K562 (cell line): ENCODE data around the gene GLT1D1. TPM values are rescaled to one million over a fixed set of nuclear protein-coding genes. Genes with fewer than 3 reads are reported as not detected.

ENCODE experiments used
- ILF3 ChIP-seq: fragments of 450-650 bp; IDR thresholded peaks from 2 replicates; pipeline ENCODE4 v1.6.1; 2018; ENCODE audit warnings: antibody characterized with exemption, mild to moderate bottlenecking, moderate library complexity, borderline replicate concordance
- NCOA6 ChIP-seq: fragments of 450-650 bp; IDR thresholded peaks from 2 replicates; pipeline ENCODE4 v1.6.1; 2017; ENCODE audit warnings: mild to moderate bottlenecking
- NR2F6 ChIP-seq: fragments of 450-650 bp; formaldehyde crosslinking; IDR thresholded peaks from 2 replicates; pipeline ENCODE4 v1.4.0; 2020; ENCODE audit warnings: mild to moderate bottlenecking
- SNIP1 ChIP-seq: fragments of 450-650 bp; IDR thresholded peaks from 2 replicates; pipeline ENCODE4 v1.7.1; 2017; ENCODE audit warnings: low read depth, mild to moderate bottlenecking
- ZNF551 ChIP-seq: fragments of 250-450 bp; sonication (Bioruptor Pico); IDR thresholded peaks from 2 replicates; pipeline ENCODE4 v1.5.0; 2021; ENCODE audit warnings: mild to moderate bottlenecking, moderate library complexity
- polyA plus RNA-seq, 8 experiments: library from polyadenylated mRNA; depleted of rRNA in 4 of 8; stranded (reverse) in 5 of 8; unstranded in 3 of 8; fragments of >200 nt; fragmentation: Nextera tagmentation in 2 of 8; fragmentation: Illumina TruSeq in 1 of 8; extraction: Ambion mirVana in 2 of 8; extraction: Trizol in 1 of 8; gene quantifications; 2 replicates each; pipeline versions ENCODE4 v1.2.1 to v1.2.3, GENCODE V29; 2011 to 2014; ENCODE audit warnings: inconsistent platforms in 1 of 8, missing spikeins in 1 of 8
- total RNA-seq, 7 experiments: library from RNA; depleted of rRNA in 6 of 7; stranded (reverse); fragments of >200 nt in 6 of 7; fragmentation: Illumina TruSeq in 2 of 7; extraction: Trizol in 2 of 7; gene quantifications; 2 replicates each; pipeline versions ENCODE4 v1.2.1 to v1.2.3, GENCODE V29; 2011 to 2021; ENCODE audit warnings: low replicate concordance in 1 of 7
- TF ChIP-seq, protein P1 (sequence below), 2 experiments: fragments of 450-650 bp; IDR thresholded peaks; 2 replicates each; pipeline ENCODE4 v1.6.1; 2018; ENCODE audit warnings: mild to moderate bottlenecking in 2 of 2, low read depth in 1 of 2; ENCODE audit not compliant: partially characterized antibody in 2 of 2
- TF ChIP-seq, protein P2 (sequence below): fragments of 250-450 bp; sonication (Bioruptor Pico); IDR thresholded peaks from 2 replicates; pipeline ENCODE4 v1.4.0; 2020; ENCODE audit warnings: mild to moderate bottlenecking, moderate library complexity, borderline replicate concordance

GLT1D1 gene
- total and polyA plus RNA-seq, 9 of the 15 experiments (the other 6 are each of a cell fraction or from before 2014, with no cell fraction given): 0.04 TPM; not detected in 8

DNA sequence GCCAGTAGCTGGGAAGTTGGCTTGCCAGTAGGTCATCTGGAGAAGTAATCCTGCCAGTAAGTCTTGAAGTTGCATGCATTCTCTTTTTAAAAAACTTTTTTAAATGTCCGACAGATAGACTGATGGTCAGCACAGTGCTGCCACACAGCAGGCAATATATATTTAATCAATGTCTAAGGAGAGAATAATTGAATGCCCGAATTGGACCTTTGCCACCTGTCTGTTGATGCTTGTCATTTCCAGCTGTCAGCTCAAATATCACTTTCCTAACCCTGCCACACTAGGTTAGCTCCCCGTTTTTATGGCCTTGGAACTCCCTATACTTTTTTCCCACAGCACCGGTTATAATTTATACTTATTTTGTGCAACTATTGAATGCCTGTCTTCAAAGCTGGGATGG, 27.4 kb upstream of the GLT1D1 start (continued):
- TF ChIP-seq, protein P1, sequence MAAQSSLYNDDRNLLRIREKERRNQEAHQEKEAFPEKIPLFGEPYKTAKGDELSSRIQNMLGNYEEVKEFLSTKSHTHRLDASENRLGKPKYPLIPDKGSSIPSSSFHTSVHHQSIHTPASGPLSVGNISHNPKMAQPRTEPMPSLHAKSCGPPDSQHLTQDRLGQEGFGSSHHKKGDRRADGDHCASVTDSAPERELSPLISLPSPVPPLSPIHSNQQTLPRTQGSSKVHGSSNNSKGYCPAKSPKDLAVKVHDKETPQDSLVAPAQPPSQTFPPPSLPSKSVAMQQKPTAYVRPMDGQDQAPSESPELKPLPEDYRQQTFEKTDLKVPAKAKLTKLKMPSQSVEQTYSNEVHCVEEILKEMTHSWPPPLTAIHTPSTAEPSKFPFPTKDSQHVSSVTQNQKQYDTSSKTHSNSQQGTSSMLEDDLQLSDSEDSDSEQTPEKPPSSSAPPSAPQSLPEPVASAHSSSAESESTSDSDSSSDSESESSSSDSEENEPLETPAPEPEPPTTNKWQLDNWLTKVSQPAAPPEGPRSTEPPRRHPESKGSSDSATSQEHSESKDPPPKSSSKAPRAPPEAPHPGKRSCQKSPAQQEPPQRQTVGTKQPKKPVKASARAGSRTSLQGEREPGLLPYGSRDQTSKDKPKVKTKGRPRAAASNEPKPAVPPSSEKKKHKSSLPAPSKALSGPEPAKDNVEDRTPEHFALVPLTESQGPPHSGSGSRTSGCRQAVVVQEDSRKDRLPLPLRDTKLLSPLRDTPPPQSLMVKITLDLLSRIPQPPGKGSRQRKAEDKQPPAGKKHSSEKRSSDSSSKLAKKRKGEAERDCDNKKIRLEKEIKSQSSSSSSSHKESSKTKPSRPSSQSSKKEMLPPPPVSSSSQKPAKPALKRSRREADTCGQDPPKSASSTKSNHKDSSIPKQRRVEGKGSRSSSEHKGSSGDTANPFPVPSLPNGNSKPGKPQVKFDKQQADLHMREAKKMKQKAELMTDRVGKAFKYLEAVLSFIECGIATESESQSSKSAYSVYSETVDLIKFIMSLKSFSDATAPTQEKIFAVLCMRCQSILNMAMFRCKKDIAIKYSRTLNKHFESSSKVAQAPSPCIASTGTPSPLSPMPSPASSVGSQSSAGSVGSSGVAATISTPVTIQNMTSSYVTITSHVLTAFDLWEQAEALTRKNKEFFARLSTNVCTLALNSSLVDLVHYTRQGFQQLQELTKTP (IDR thresholded peaks at IDR 0.05; ENCODE audit: low read depth in 1 of 2, partially characterized antibody in 2 of 2): no peak
- no peak for TF ChIP-seq ILF3
- no peak for TF ChIP-seq ZNF551 (CRISPR knock-in tag)
- TF ChIP-seq, protein P2, sequence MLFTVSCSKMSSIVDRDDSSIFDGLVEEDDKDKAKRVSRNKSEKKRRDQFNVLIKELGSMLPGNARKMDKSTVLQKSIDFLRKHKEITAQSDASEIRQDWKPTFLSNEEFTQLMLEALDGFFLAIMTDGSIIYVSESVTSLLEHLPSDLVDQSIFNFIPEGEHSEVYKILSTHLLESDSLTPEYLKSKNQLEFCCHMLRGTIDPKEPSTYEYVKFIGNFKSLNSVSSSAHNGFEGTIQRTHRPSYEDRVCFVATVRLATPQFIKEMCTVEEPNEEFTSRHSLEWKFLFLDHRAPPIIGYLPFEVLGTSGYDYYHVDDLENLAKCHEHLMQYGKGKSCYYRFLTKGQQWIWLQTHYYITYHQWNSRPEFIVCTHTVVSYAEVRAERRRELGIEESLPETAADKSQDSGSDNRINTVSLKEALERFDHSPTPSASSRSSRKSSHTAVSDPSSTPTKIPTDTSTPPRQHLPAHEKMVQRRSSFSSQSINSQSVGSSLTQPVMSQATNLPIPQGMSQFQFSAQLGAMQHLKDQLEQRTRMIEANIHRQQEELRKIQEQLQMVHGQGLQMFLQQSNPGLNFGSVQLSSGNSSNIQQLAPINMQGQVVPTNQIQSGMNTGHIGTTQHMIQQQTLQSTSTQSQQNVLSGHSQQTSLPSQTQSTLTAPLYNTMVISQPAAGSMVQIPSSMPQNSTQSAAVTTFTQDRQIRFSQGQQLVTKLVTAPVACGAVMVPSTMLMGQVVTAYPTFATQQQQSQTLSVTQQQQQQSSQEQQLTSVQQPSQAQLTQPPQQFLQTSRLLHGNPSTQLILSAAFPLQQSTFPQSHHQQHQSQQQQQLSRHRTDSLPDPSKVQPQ (CRISPR knock-in tag): no peak
- no peak for TF ChIP-seq NCOA6
- no peak for TF ChIP-seq SNIP1
- TF ChIP-seq NR2F6 (CRISPR knock-in tag): no peak
- TF ChIP-seq, all 486 proteins: peak for 0
